Skin of body (tissue), 2 donors: ENCODE data around the gene SIK3. TPM values are rescaled to one million over a fixed set of nuclear protein-coding genes. Genes with fewer than 3 reads are reported as not detected.
"Not testable (repeated sequence)": the region's sequence is repeated elsewhere in the genome, so short reads cannot be mapped to it uniquely, and the experiment has no call there.

Experiments
- DNase-seq: peaks from one replicate; lab custom pipeline; 2025; lab: John Stamatoyannopoulos, UW
- total RNA-seq: library from RNA; depleted of rRNA; stranded (reverse); fragments of >200 nt; gene quantifications from one replicate; pipeline ENCODE4 v1.2.3, GENCODE V29; 2014

SIK3 gene
- total RNA-seq, 1 donor from 2014 or later, result 28.9 TPM

- DNase-seq, result no peak
These were observed 21.1 kb downstream of the SIK3 start for GRCh38 chr11:117076941-117077691.

- no peak for DNase-seq
These were observed 23.0 kb downstream of the SIK3 start for GRCh38 chr11:117075186-117075585.

- DNase-seq, result no peak
These were observed 24.1 kb downstream of the SIK3 start for GRCh38 chr11:117074119-117074518.

GRCh38 chr11:117073539-117073938 is 24.7 kb downstream of the SIK3 start:
- DNase-seq, result no peak

- no peak for DNase-seq
These were observed 25.4 kb downstream of the SIK3 start for GRCh38 chr11:117072517-117073461.

GRCh38 chr11:117071344-117071787 is 26.9 kb downstream of the SIK3 start:
- DNase-seq, result no peak

- DNase-seq, result no peak
These were observed 28.2 kb downstream of the SIK3 start for GRCh38 chr11:117070016-117070415.

GRCh38 chr11:117068303-117068860 is 29.8 kb downstream of the SIK3 start:
- no peak for DNase-seq

GRCh38 chr11:117066959-117067358 is 31.3 kb downstream of the SIK3 start:
- DNase-seq, result no peak

GRCh38 chr11:117064275-117064674 is 34.0 kb downstream of the SIK3 start:
- DNase-seq, result no peak

- no peak for DNase-seq
These were observed 35.7 kb downstream of the SIK3 start for GRCh38 chr11:117062498-117062897.

GRCh38 chr11:117061256-117061655 is 37.0 kb downstream of the SIK3 start:
- DNase-seq, result no peak

GRCh38 chr11:117059611-117060148 is 38.5 kb downstream of the SIK3 start:
- DNase-seq, result no peak

GRCh38 chr11:117058761-117059261 is 39.4 kb downstream of the SIK3 start:
- DNase-seq, result peak; percentile 32

- DNase-seq, result no peak
These were observed 40.5 kb downstream of the SIK3 start for GRCh38 chr11:117057727-117058126.

GRCh38 chr11:117057317-117057716 is 40.9 kb downstream of the SIK3 start:
- no peak for DNase-seq

GRCh38 chr11:117055469-117055868 is 42.8 kb downstream of the SIK3 start:
- no peak for DNase-seq

GRCh38 chr11:117054382-117054781 is 43.8 kb downstream of the SIK3 start:
- DNase-seq, result no peak

- no peak for DNase-seq
These were observed 45.8 kb downstream of the SIK3 start for GRCh38 chr11:117052196-117053149.

GRCh38 chr11:117050121-117050520 is 48.1 kb downstream of the SIK3 start:
- not testable (repeated sequence) for DNase-seq
